ENCODE results near the gene SLC2A9.

GRCh38 chr4:9891056-9891455, 130.2 kb downstream of the SLC2A9 start:
- TF ChIP-seq, protein P1, sequence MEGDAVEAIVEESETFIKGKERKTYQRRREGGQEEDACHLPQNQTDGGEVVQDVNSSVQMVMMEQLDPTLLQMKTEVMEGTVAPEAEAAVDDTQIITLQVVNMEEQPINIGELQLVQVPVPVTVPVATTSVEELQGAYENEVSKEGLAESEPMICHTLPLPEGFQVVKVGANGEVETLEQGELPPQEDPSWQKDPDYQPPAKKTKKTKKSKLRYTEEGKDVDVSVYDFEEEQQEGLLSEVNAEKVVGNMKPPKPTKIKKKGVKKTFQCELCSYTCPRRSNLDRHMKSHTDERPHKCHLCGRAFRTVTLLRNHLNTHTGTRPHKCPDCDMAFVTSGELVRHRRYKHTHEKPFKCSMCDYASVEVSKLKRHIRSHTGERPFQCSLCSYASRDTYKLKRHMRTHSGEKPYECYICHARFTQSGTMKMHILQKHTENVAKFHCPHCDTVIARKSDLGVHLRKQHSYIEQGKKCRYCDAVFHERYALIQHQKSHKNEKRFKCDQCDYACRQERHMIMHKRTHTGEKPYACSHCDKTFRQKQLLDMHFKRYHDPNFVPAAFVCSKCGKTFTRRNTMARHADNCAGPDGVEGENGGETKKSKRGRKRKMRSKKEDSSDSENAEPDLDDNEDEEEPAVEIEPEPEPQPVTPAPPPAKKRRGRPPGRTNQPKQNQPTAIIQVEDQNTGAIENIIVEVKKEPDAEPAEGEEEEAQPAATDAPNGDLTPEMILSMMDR (IDR thresholded peaks at IDR 0.05; ENCODE audit: poor library complexity): no peak
- no peak for TF ChIP-seq EZH2phosphoT487 (IDR thresholded peaks at IDR 0.05; ENCODE audit: low read depth, severe bottlenecking, unreplicated experiment)

All from hepatocyte (in vitro differentiated cells).